ENCODE measurements around the gene LSM2.

LSM2 gene

GRCh38 chr6:31770860-31771259 is 35.9 kb downstream of the LSM2 start:
- no peak for TF ChIP-seq CTCF (conservative IDR thresholded peaks at IDR 0.05; ENCODE audit: control insufficient read depth, insufficient read depth, low read depth, low read length)
- H3K4me3 ChIP-seq (ENCODE audit: control insufficient read depth, low read depth, low read length): no peak overlapping the region
- no peak for DNase-seq (ENCODE audit: low read depth)

DNA sequence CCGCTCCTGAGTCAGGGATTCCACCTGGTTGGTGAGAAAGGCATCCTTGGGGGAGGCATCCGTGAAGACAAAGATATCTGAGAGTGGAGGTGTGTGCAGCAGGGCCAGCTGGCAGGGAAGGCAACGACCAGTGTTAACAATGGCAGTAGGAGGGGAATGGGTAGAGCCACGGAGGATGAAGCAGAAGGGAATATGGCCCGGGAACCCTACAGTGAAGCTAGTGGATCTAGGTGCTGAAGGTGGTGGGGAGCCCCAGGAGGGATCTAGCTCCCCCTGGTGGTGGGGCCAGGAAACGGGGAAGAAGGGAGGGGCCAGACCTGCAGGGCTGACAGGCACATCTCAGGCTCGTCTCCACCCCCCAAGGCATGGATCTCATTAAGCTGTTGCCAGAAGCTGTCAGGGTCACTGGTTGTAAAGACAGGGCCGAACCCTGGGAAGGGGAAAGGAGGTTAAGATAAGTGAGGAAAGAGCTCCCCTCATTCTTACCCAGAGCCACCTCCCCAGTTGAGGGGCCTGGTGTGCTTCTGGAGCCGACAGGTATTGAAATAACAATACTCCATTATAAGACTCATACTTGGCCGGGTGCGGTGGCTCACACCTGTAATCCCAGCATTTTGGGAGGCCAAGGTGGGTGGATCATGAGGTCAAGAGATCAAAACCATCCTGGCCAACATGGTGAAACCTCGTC is 36.9 kb downstream of the LSM2 start:
- H3K4me3 ChIP-seq (ENCODE audit: control insufficient read depth, low read depth, low read length): no peak overlapping the region
- peak; percentile 52 for DNase-seq (ENCODE audit: low read depth)
- TF ChIP-seq CTCF (conservative IDR thresholded peaks at IDR 0.05; ENCODE audit: control insufficient read depth, insufficient read depth, low read depth, low read length): peak; percentile 82

- TF ChIP-seq CTCF (conservative IDR thresholded peaks at IDR 0.05; ENCODE audit: control insufficient read depth, insufficient read depth, low read depth, low read length): no peak
- no peak overlapping the region for H3K4me3 ChIP-seq (ENCODE audit: control insufficient read depth, low read depth, low read length)
- DNase-seq (ENCODE audit: low read depth): no peak
Observed at GRCh38 chr6:31768363-31769257, 38.2 kb downstream of the LSM2 start.

DNA sequence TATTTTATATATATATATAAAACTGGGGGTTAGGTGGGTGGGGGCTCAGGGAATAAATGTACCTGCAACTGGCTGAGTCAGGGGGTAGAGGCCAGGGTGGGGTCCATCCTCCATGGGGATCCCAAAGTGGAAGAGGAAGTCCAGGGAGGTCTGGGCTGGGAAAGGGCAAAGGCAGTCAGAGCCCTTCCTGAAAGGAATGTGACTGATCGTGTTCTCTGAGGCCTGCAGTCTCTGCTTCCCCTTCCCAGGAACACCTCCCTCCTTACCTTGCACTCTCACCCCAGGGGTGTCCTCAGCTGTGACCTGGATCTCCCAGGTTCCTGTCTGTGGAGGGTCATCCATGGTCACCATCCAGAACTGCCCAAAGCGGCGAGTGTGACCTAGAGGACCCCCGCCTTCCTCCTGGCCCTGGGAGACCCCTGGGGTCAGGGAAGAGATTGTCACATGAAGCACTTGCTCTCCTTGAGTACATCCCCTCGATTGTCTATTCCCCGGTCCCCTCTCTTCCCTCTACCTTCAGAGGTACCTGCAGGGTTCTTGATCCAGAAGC is 39.6 kb downstream of the LSM2 start:
- TF ChIP-seq CTCF (conservative IDR thresholded peaks at IDR 0.05; ENCODE audit: control insufficient read depth, insufficient read depth, low read depth, low read length): no peak
- H3K4me3 ChIP-seq (ENCODE audit: control insufficient read depth, low read depth, low read length): no peak overlapping the region
- DNase-seq (ENCODE audit: low read depth): no peak

- no peak for TF ChIP-seq CTCF (conservative IDR thresholded peaks at IDR 0.05; ENCODE audit: control insufficient read depth, insufficient read depth, low read depth, low read length)
- no peak for DNase-seq (ENCODE audit: low read depth)
- no peak overlapping the region for H3K4me3 ChIP-seq (ENCODE audit: control insufficient read depth, low read depth, low read length)
Observed at GRCh38 chr6:31765910-31766794, 40.6 kb downstream of the LSM2 start.

DNA sequence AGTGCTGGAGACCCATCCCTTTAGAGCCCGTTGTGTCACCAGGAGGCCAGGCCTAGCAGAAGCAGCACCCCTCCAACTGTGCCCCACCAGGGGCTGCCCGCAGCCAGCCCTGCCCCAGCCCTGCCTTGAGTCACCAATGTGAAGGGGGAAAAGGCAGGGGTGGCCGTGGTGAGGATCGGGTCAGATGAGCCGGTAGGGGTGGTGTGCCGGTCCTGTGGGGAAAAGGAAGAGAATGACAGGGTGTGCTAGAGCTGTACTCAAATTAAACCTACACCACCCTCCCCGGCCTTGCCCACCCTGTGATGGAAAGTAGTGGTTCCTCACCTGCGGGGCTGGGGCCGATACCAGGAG is 41.2 kb downstream of the LSM2 start:
- no peak for TF ChIP-seq CTCF (conservative IDR thresholded peaks at IDR 0.05; ENCODE audit: control insufficient read depth, insufficient read depth, low read depth, low read length)
- H3K4me3 ChIP-seq (ENCODE audit: control insufficient read depth, low read depth, low read length): no peak overlapping the region
- DNase-seq (ENCODE audit: low read depth): no peak

All from fibroblast of mammary gland (primary cell).